A549 (cell line): Measurements from ENCODE around the gene ZNF385D. TPM values are rescaled to one million over a fixed set of nuclear protein-coding genes. Genes with fewer than 3 reads are reported as not detected.

ENCODE experiments used
- ATAC-seq, 2 experiments: fragments of 200-7000 bp in 1 of 2; fragments of >200 bp in 1 of 2; cut with Nextera tagmentation in 1 of 2; cut with Tn5 transposase in 1 of 2; 3 replicates each; pipeline versions ENCODE4 v1.8.0 to v1.9.1; 2018 to 2020; ENCODE audit warnings: mild to moderate bottlenecking in 1 of 2, moderate library complexity in 1 of 2
- CTCF ChIA-PET: fragments of 300-600 bp; sonication (Branson Sonifier 250); formaldehyde crosslinking; extraction: SDS; loops from one replicate; lab custom pipeline; 2021; ENCODE audit warnings: antibody characterized with exemption, inconsistent platforms; lab: Yijun Ruan, JAX
- POLR2A ChIA-PET: fragments of 350-600 bp; formaldehyde crosslinking; extraction: SDS; loops from one replicate; lab custom pipeline; 2021; ENCODE audit warnings: antibody characterized with exemption, inconsistent platforms; lab: Yijun Ruan, JAX
- DNase-seq, 2 experiments: peaks; one replicate each; pipeline versions ENCODE4 v3.0.0 to v3.0.0-alpha.2; 2011 to 2016; ENCODE audit warnings: low read depth in 1 of 2, low spot score in 1 of 2
- FAIRE-seq: peaks from 2 replicates; lab custom pipeline; 2011; peaks lifted over from hg19 to GRCh38; lab: Jason Lieb, UNC
- H3K27ac ChIP-seq, 2 experiments: fragments of >200 bp; sonication (Bioruptor Twin); formaldehyde crosslinking; 3 replicates each; pipeline ENCODE4 v1.5.1; 2016 to 2017
- H3K4me1 ChIP-seq: fragments of >200 bp; sonication (Bioruptor Twin); formaldehyde crosslinking; 3 replicates; pipeline ENCODE4 v1.6.1; 2016
- H3K4me2 ChIP-seq: fragments of >200 bp; sonication (Bioruptor Twin); formaldehyde crosslinking; 3 replicates; pipeline ENCODE4 v1.6.1; 2016
- H3K4me3 ChIP-seq: fragments of >200 bp; sonication (Bioruptor Twin); formaldehyde crosslinking; 3 replicates; pipeline ENCODE4 v1.5.1; 2016
- H3K9me3 ChIP-seq: fragments of >200 bp; sonication (Bioruptor Twin); formaldehyde crosslinking; 3 replicates; pipeline ENCODE4 v1.6.1; 2016
- BHLHE40 ChIP-seq: IDR thresholded peaks from 2 replicates; pipeline ENCODE4 v1.6.1; 2012; ENCODE audit warnings: low read depth, low read length, inconsistent platforms
- CBX2 ChIP-seq: fragments of 200-600 bp; sonication (generic); IDR thresholded peaks from 2 replicates; pipeline ENCODE4 v1.6.1; 2016; ENCODE audit warnings: low read depth, mild to moderate bottlenecking, borderline replicate concordance
- CHD4 ChIP-seq: fragments of 200-600 bp; sonication (generic); IDR thresholded peaks from 2 replicates; pipeline ENCODE4 v1.6.1; 2016; ENCODE audit warnings: antibody characterized with exemption, mild to moderate bottlenecking, borderline replicate concordance
- EHMT2 ChIP-seq: fragments of 200-600 bp; sonication (generic); IDR thresholded peaks from 2 replicates; pipeline ENCODE4 v1.6.1; 2016; ENCODE audit warnings: antibody characterized with exemption, low read depth, mild to moderate bottlenecking, moderate library complexity
- ESRRA ChIP-seq: fragments of 150-350 bp; IDR thresholded peaks from 2 replicates; pipeline ENCODE4 v1.6.1; 2014; ENCODE audit warnings: mild to moderate bottlenecking, low read length, borderline replicate concordance
- FOSB ChIP-seq: fragments of 250-450 bp; sonication (Bioruptor Pico); IDR thresholded peaks from 2 replicates; pipeline ENCODE4 v1.5.0; 2020; ENCODE audit warnings: mild to moderate bottlenecking, moderate library complexity
- HDAC2 ChIP-seq: fragments of 200-600 bp; sonication (generic); IDR thresholded peaks from 2 replicates; pipeline ENCODE4 v1.6.1; 2016
- HES2 ChIP-seq: fragments of >200 bp; sonication (Bioruptor Twin); formaldehyde crosslinking; IDR thresholded peaks from 2 replicates; pipeline ENCODE4 v1.6.1; 2016
- HMGXB4 ChIP-seq: fragments of 250-450 bp; sonication (Bioruptor Pico); IDR thresholded peaks from 2 replicates; pipeline ENCODE4 v1.5.0; 2021; ENCODE audit warnings: mild to moderate bottlenecking, moderate library complexity, borderline replicate concordance
- HOXB5 ChIP-seq: fragments of 250-450 bp; sonication (Bioruptor Pico); IDR thresholded peaks from 2 replicates; pipeline ENCODE4 v1.5.0; 2020; ENCODE audit warnings: mild to moderate bottlenecking, moderate library complexity
- JUN ChIP-seq, 2 experiments: fragments of >200 bp; sonication (Bioruptor Twin); formaldehyde crosslinking; IDR thresholded peaks; 2 replicates in 1 of 2; 3 replicates in 1 of 2; pipeline ENCODE4 v1.6.1; 2016 to 2017
- JUNB ChIP-seq: fragments of >200 bp; sonication (Bioruptor Twin); formaldehyde crosslinking; IDR thresholded peaks from 2 replicates; pipeline ENCODE4 v1.6.1; 2016
- KDM1A ChIP-seq: fragments of 200-600 bp; sonication (generic); IDR thresholded peaks from 2 replicates; pipeline ENCODE4 v1.6.1; 2016; ENCODE audit warnings: low read depth, mild to moderate bottlenecking
- KDM5A ChIP-seq: fragments of 200-600 bp; sonication (generic); IDR thresholded peaks from 2 replicates; pipeline ENCODE4 v1.6.1; 2016; ENCODE audit warnings: antibody characterized with exemption, mild to moderate bottlenecking
- MAZ ChIP-seq: fragments of 150-350 bp; IDR thresholded peaks from 2 replicates; pipeline ENCODE4 v1.6.1; 2014; ENCODE audit warnings: antibody characterized with exemption, low read depth, low read length, borderline replicate concordance
- MYC ChIP-seq: IDR thresholded peaks from 2 replicates; pipeline ENCODE4 v1.6.1; 2012; ENCODE audit warnings: mild to moderate bottlenecking, inconsistent platforms, low read length, improper control_type of control experiment, borderline replicate concordance
- PBX3 ChIP-seq: IDR thresholded peaks from 2 replicates; pipeline ENCODE4 v1.6.1; 2012
- POLR2AphosphoS2 ChIP-seq: conservative IDR thresholded peaks from 2 replicates; pipeline ENCODE4 v1.6.1; 2012; ENCODE audit warnings: low read length, improper control_type of control experiment, inconsistent platforms
- RAD21 ChIP-seq, 2 experiments: fragments of >200 bp in 1 of 2; sonication (Bioruptor Twin) in 1 of 2; formaldehyde crosslinking in 1 of 2; IDR thresholded peaks in 1 of 2; conservative IDR thresholded peaks in 1 of 2; 2 replicates in 1 of 2; 3 replicates in 1 of 2; pipeline ENCODE4 v1.6.1; 2012 to 2018; ENCODE audit warnings: inconsistent platforms in 1 of 2
- RFX5 ChIP-seq: fragments of 450-650 bp; IDR thresholded peaks from 2 replicates; pipeline ENCODE4 v1.7.1; 2014; ENCODE audit warnings: antibody characterized with exemption, mild to moderate bottlenecking, moderate library complexity
- SMC3 ChIP-seq: fragments of >200 bp; sonication (Bioruptor Twin); formaldehyde crosslinking; IDR thresholded peaks from 3 replicates; pipeline ENCODE4 v1.6.1; 2018; ENCODE audit warnings: inconsistent platforms
- SREBF2 ChIP-seq: fragments of 450-650 bp; IDR thresholded peaks from 2 replicates; pipeline ENCODE4 v1.6.1; 2014; ENCODE audit warnings: mild to moderate bottlenecking, moderate library complexity
- TFCP2L1 ChIP-seq: fragments of 250-450 bp; sonication (Bioruptor Pico); IDR thresholded peaks from 2 replicates; pipeline ENCODE4 v1.5.0; 2021; ENCODE audit warnings: mild to moderate bottlenecking
- ZFP36 ChIP-seq: fragments of 450-650 bp; IDR thresholded peaks from 2 replicates; pipeline ENCODE4 v1.6.1; 2014; ENCODE audit warnings: borderline replicate concordance; ENCODE audit not compliant: partially characterized antibody
- ZSCAN20 ChIP-seq: fragments of 250-450 bp; sonication (Bioruptor Pico); IDR thresholded peaks from 2 replicates; pipeline ENCODE4 v1.8.0; 2022; ENCODE audit warnings: mild to moderate bottlenecking, moderate library complexity
- WGBS: methylation state at CpG from one replicate; pipeline ENCODE4 v1.1.6; 2017; ENCODE audit errors: missing lambda C conversion rate; 5-methylcytosine and 5-hydroxymethylcytosine counted together
- polyA plus RNA-seq, 4 experiments: library from polyadenylated mRNA; depleted of rRNA in 3 of 4; stranded (reverse); fragments of >200 nt; fragmentation: RNase III in 1 of 4; extraction: RNeasy Plus Mini Kit Qiagen cat#74134 plus additional on column Dnase treatment in 1 of 4; gene quantifications; 2 replicates in 3 of 4; 3 replicates in 1 of 4; pipeline ENCODE4 v1.2.3, GENCODE V29; 2011 to 2017
- TF ChIP-seq, protein P1 (sequence below): fragments of 200-600 bp; sonication (generic); IDR thresholded peaks from 2 replicates; pipeline ENCODE4 v1.6.1; 2016; ENCODE audit warnings: antibody characterized with exemption, mild to moderate bottlenecking, moderate library complexity
- TF ChIP-seq, protein P2 (sequence below): fragments of 150-350 bp; IDR thresholded peaks from 2 replicates; pipeline ENCODE4 v1.6.1; 2014; ENCODE audit warnings: low read depth, mild to moderate bottlenecking, low read length

ZNF385D gene
- polyA plus RNA-seq, 2 of the 4 experiments (the other 2 are of a cell fraction): not detected

DNA sequence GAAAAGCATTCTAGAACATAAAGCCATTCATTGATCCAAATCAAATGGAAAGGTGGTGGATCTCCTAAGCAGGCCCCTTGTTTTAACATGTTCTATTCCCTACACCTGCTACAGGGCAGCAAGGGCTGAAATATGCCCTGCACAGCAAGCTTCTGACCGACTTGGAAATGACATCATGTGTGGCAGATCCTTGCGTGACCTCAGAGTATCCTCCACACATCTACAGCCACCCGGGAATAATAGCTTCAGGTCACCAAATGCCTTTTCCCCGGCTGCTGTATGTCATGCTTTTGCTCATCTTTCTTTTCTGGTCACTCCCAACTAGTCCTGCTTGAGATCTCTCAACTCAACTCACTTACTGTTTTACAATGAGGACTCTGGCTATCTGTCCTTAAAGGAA lies 158.2 kb downstream of the ZNF385D start:
- WGBS: 20% methylated on average over 4 of the region's 4 CpGs
- ATAC-seq (no peak), DNase-seq (no peak)
- Histone ChIP-seq H3K4me2 (no peak overlapping the region), H3K27ac (no peak overlapping the region), H3K4me1 (no peaks in the 10 kb centered on the region), H3K4me3 (no peak overlapping the region)
- CTCF ChIA-PET: no interaction called here
- TF ChIP-seq ESRRA (no peak), MYC (no peak), CBX2 (no peak), MAZ (no peak), JUN (IDR thresholded peaks at IDR 0.05) (no peak), HMGXB4 (CRISPR knock-in tag) (no peak), JUNB (no peak), ZSCAN20 (CRISPR knock-in tag) (no peak), SREBF2 (no peak), HDAC2 (no peak), BHLHE40 (no peak), HOXB5 (CRISPR knock-in tag) (no peak), RAD21 (conservative IDR thresholded peaks at IDR 0.05 in 1 of 2, IDR thresholded peaks at IDR 0.05 in 1 of 2) (no peak), HES2 (no peak), RFX5 (no peak), SMC3 (no peak), EHMT2 (no peak), CHD4 (no peak), KDM1A (no peak)
- TF ChIP-seq, protein P1, sequence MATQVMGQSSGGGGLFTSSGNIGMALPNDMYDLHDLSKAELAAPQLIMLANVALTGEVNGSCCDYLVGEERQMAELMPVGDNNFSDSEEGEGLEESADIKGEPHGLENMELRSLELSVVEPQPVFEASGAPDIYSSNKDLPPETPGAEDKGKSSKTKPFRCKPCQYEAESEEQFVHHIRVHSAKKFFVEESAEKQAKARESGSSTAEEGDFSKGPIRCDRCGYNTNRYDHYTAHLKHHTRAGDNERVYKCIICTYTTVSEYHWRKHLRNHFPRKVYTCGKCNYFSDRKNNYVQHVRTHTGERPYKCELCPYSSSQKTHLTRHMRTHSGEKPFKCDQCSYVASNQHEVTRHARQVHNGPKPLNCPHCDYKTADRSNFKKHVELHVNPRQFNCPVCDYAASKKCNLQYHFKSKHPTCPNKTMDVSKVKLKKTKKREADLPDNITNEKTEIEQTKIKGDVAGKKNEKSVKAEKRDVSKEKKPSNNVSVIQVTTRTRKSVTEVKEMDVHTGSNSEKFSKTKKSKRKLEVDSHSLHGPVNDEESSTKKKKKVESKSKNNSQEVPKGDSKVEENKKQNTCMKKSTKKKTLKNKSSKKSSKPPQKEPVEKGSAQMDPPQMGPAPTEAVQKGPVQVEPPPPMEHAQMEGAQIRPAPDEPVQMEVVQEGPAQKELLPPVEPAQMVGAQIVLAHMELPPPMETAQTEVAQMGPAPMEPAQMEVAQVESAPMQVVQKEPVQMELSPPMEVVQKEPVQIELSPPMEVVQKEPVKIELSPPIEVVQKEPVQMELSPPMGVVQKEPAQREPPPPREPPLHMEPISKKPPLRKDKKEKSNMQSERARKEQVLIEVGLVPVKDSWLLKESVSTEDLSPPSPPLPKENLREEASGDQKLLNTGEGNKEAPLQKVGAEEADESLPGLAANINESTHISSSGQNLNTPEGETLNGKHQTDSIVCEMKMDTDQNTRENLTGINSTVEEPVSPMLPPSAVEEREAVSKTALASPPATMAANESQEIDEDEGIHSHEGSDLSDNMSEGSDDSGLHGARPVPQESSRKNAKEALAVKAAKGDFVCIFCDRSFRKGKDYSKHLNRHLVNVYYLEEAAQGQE: no peak
- TF ChIP-seq, all 56 proteins: peak for 0
- POLR2A ChIA-PET: no interaction called here
- FAIRE-seq: no peak
- H3K9me3 ChIP-seq: no peaks in the 10 kb centered on the region

DNA sequence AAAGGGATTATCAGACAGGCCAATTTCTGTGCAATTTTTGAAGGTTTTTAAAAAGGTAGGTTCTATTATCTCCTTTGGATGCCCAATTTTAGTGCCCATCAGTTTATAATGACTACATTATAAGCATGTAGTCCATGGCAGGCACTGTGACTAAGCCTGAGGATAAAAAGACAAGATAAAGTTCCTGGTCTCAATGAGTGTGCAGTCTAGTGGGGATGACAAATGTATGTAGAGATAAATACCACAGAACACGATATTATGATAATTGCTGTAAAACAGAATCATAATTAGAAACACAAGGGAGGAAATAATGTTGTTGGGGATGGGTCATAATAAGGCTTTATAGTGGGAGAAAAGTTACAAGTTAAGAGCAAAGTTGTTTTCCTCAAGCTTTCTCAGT lies 163.1 kb downstream of the ZNF385D start:
- H3K27ac ChIP-seq: no peak overlapping the region
- no peak overlapping the region for H3K4me3 ChIP-seq
- POLR2A ChIA-PET: no interaction called here
- DNase-seq (no peak), FAIRE-seq (no peak), ATAC-seq (no peak)
- H3K4me2 ChIP-seq: no peak overlapping the region
- H3K9me3 ChIP-seq: no peaks in the 10 kb centered on the region
- WGBS: 0% methylated on average over 1 of the region's 1 CpG
- H3K4me1 ChIP-seq: no peaks in the 10 kb centered on the region
- TF ChIP-seq KDM5A (no peak), FOSB (no peak), ZFP36 (no peak), ZSCAN20 (CRISPR knock-in tag) (no peak), TFCP2L1 (CRISPR knock-in tag) (no peak), JUN (IDR thresholded peaks at IDR 0.05) (no peak), KDM1A (no peak), POLR2AphosphoS2 (no peak), EHMT2 (no peak), PBX3 (no peak)
- TF ChIP-seq, protein P2, sequence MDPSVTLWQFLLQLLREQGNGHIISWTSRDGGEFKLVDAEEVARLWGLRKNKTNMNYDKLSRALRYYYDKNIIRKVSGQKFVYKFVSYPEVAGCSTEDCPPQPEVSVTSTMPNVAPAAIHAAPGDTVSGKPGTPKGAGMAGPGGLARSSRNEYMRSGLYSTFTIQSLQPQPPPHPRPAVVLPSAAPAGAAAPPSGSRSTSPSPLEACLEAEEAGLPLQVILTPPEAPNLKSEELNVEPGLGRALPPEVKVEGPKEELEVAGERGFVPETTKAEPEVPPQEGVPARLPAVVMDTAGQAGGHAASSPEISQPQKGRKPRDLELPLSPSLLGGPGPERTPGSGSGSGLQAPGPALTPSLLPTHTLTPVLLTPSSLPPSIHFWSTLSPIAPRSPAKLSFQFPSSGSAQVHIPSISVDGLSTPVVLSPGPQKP: no peak
- CTCF ChIA-PET: no interaction called here
